Left ventricle myocardium inferior (tissue), 1 donor: ENCODE data around the gene ALOX12B. TPM values are rescaled to one million over a fixed set of nuclear protein-coding genes. Genes with fewer than 3 reads are reported as not detected.

ENCODE experiments used
- DNase-seq: peaks from one replicate; pipeline ENCODE4 v3.0.0-alpha.2; 2020
- H3K27ac ChIP-seq: fragments of 200-600 bp; replicated peaks from 2 replicates; pipeline ENCODE4 v1.8.0; 2021
- H3K27me3 ChIP-seq: fragments of 200-600 bp; 2 replicates; pipeline ENCODE4 v1.8.0; 2021; ENCODE audit warnings: low read depth
- H3K36me3 ChIP-seq: fragments of 200-600 bp; 2 replicates; pipeline ENCODE4 v1.8.0; 2021
- H3K4me1 ChIP-seq: fragments of 200-600 bp; 2 replicates; pipeline ENCODE4 v1.8.0; 2021
- H3K4me3 ChIP-seq: fragments of 200-600 bp; 2 replicates; pipeline ENCODE4 v1.8.0; 2021; ENCODE audit warnings: mild to moderate bottlenecking, moderate library complexity
- H3K9me3 ChIP-seq: fragments of 200-600 bp; replicated peaks from 2 replicates; pipeline ENCODE4 v1.8.0; 2021
- CTCF ChIP-seq: fragments of 200-600 bp; IDR thresholded peaks from 2 replicates; pipeline ENCODE4 v1.8.0; 2021; ENCODE audit warnings: antibody characterized with exemption, mild to moderate bottlenecking, borderline replicate concordance
- intact Hi-C: fragments of 100-400 bp; cut with micrococcal nuclease; formaldehyde crosslinking; loops from one replicate; pipeline ENCODE4 v1.11.0; 2022
- total RNA-seq: library from RNA; stranded (reverse); fragmentation: NEBNext Ultra II Directional; extraction: Animal tissue kit (Norgen Biotek cat#: 25700); gene quantifications from one replicate; pipeline ENCODE4 v1.2.1, GENCODE V29; 2021
- donor health status: DM: no; HTN: yes; CAD: no; lungs with severe emphysema.

Gene ALOX12B
- total RNA-seq, 1 donor from 2014 or later: not detected

GRCh38 chr17:8089728-8090127 lies 2.2 kb upstream of the ALOX12B start:
- no peak overlapping the region for H3K4me3 ChIP-seq
- H3K9me3 ChIP-seq: no peaks in the 10 kb centered on the region
- peaks cover 90% of the 10 kb centered on the region for H3K27me3 ChIP-seq
- TF ChIP-seq CTCF: no peak
- intact Hi-C loops: no loop called here
- no peak for DNase-seq
- no peaks in the 10 kb centered on the region for H3K4me1 ChIP-seq
- no peaks in the 10 kb centered on the region for H3K36me3 ChIP-seq
- H3K27ac ChIP-seq: no peak overlapping the region

GRCh38 chr17:8087952-8088230 lies 375 bp upstream of the ALOX12B start:
- intact Hi-C loops: no loop called here
- TF ChIP-seq CTCF: no peak
- Histone ChIP-seq H3K27me3 (peaks cover 98% of the 10 kb centered on the region), H3K9me3 (no peaks in the 10 kb centered on the region), H3K27ac (no peak overlapping the region), H3K4me3 (no peak overlapping the region), H3K36me3 (no peaks in the 10 kb centered on the region), H3K4me1 (no peaks in the 10 kb centered on the region)
- DNase-seq: no peak

- no peaks in the 10 kb centered on the region for H3K9me3 ChIP-seq
- H3K4me3 ChIP-seq: no peak overlapping the region
- peaks cover 16% of the 10 kb centered on the region for H3K4me1 ChIP-seq
- H3K27ac ChIP-seq: no peak overlapping the region
- H3K36me3 ChIP-seq: no peaks in the 10 kb centered on the region
- H3K27me3 ChIP-seq: peaks cover 96% of the 10 kb centered on the region
- intact Hi-C loops: no loop called here
- no peak for DNase-seq
- no peak for TF ChIP-seq CTCF
These were observed 3.3 kb downstream of the ALOX12B start for GRCh38 chr17:8084250-8084649.

- DNase-seq: no peak
- TF ChIP-seq CTCF: no peak
- H3K36me3 ChIP-seq: no peaks in the 10 kb centered on the region
- intact Hi-C loops: no loop called here
- H3K27ac ChIP-seq: no peak overlapping the region
- no peak overlapping the region for H3K4me3 ChIP-seq
- no peaks in the 10 kb centered on the region for H3K9me3 ChIP-seq
- H3K4me1 ChIP-seq: peaks cover 19% of the 10 kb centered on the region
- H3K27me3 ChIP-seq: peaks cover 96% of the 10 kb centered on the region
These were observed 5.2 kb downstream of the ALOX12B start for GRCh38 chr17:8082292-8082691.

GRCh38 chr17:8081876-8082275 lies 5.6 kb downstream of the ALOX12B start:
- H3K27me3 ChIP-seq: peaks cover 98% of the 10 kb centered on the region
- intact Hi-C loops: no loop called here
- no peak overlapping the region for H3K4me3 ChIP-seq
- H3K4me1 ChIP-seq: peaks cover 19% of the 10 kb centered on the region
- no peak for DNase-seq
- no peaks in the 10 kb centered on the region for H3K36me3 ChIP-seq
- no peak for TF ChIP-seq CTCF
- no peak overlapping the region for H3K27ac ChIP-seq
- H3K9me3 ChIP-seq: no peaks in the 10 kb centered on the region

GRCh38 chr17:8080799-8081219 lies 6.7 kb downstream of the ALOX12B start:
- Histone ChIP-seq H3K27me3 (peaks cover 98% of the 10 kb centered on the region), H3K36me3 (no peaks in the 10 kb centered on the region), H3K4me3 (no peak overlapping the region), H3K27ac (no peak overlapping the region), H3K9me3 (no peaks in the 10 kb centered on the region), H3K4me1 (peaks cover 19% of the 10 kb centered on the region)
- no peak for DNase-seq
- TF ChIP-seq CTCF: no peak
- intact Hi-C loops: no loop called here
